Dermis blood vessel endothelial cell (primary cell): ENCODE measurements around the gene MROH7. TPM values are rescaled to one million over a fixed set of nuclear protein-coding genes. Genes with fewer than 3 reads are reported as not detected.

ENCODE experiments used
- DNase-seq: peaks from one replicate; pipeline ENCODE4 v3.0.0; 2010
- total RNA-seq: library from RNA; depleted of rRNA; stranded (reverse); fragments of >200 nt; gene quantifications from 2 replicates; pipeline ENCODE4 v1.2.3, GENCODE V29; 2014

The MROH7 gene
- total RNA-seq: 0.17 TPM in 1 of 2 replicates, not detected in the other

DNA sequence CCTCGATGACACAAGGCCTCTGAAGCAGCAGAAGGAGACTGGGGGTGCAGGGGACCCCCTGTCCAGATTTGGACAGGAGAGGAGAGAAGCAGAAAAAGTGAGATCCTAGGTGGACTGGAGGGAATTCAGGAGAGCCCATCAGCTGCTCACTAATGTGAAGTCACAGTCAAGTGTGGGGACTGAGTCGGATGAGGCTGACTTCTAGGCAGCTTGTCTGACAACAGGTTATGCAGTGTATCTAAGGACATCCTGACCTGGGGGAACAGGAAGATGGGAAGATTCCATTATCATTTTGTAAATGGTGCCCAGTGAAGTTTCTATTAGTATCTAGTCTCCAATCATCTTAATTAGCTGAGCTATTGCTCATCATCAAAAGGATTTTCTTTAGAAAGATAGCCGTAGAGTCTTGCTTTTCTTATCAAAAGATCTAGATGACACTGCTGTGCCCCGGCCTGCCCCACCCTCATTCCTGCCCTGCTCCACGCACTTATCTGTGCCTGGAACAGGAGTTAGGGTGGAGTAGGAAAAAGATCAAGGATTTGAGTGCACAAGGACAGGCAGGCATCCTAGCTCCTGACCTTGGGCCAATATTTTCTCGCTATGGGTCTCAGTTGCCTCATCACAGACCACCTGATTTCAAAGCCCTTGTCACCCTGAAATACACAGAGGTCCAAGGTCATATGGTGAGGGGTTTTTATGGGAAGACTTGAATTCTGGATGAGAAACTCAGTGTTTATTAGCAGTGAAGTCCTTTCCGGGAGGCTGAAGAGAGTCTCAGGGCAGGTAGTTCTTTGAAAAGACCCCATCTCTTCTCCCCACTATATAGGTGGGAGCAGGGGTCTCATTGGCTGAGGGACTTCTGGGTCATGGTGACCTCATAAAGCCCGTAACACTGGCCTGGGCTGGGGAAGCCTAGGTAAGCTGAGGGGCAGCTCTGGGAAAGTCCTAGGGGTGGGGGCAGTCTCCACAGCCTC is at the start of gene MROH7:
MROH7 (plus strand) TSS at position 924 of the 974 bp plus-strand sequence. CDS start 11,141 bp downstream, outside the sequence.
- DNase-seq: no peak

DNA sequence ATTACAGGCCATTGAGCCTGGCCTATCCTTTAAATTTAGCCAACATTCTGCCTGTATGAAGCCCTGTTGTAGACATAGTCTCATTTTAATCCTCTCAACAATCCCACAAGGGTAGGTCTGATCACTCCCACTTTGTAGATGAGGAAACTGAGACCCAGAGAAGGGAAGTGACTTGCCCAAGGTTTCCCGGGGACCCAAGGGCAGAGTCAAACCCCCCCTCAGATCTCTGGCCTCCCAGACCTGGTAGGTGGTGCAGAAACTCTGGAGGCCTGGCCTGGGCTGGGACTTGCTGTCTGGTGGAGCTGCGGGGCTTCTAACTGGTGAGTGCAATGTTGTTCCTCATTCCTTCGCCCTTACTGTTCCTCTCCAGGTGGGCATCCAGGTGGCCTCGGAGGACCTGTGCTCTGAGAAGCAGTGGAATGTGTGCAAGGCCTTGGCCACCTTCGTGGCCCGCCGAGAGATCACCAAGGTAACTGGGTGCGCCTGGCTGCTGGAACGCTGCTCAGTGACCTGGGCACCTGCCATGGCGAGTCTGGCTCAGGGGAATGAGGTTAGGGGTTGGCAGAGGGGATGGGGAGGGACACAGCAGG is 47.9 kb upstream of the MROH7 start:
- DNase-seq: no peak

DNA sequence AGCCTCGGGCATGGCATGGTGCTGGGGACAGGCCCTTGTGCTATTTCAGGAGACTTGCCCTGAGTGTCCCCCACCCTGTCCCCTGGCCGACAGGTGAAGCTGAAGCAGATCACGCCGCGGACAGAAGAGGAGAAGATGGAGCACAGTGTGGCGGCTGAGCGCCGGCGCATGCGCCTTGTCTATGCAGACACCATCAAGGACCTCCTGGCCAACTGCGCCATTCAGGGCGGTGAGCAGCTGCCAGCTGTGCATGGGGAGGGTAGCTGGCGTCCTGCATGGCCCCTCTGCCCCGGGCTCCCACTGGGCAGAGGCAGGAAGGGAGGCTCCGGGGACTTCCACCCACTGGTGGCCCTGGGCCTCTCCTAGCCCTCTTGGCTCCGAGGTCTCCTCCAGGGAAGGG is 47.1 kb upstream of the MROH7 start:
- DNase-seq: no peak

DNA sequence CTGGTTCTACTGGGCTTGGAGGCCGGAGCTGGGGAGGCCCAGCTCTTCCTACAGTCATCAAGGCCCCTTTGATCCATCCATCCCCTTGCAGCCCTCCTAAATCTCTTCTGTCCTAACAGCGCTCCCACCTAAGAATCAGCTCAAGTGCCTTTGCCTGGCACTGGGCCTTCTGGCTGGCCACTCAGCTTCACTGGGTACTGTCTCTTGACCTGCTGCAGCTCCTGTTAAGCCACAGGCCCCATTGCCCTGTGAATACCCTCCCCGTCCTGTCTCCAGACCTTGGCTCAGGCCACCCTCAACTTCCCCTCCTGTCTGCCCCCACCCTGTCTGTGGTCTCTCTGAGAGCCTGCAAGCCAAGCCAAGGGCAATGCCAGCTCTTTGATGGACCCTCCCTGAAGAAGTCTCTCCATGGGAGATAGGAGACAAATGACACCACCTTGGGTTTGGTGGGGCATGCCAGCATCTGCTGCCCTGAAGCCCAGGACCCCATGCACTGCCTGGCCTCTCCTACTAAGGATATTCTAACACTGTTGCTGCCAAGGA is 45.6 kb upstream of the MROH7 start:
- DNase-seq: no peak

DNA sequence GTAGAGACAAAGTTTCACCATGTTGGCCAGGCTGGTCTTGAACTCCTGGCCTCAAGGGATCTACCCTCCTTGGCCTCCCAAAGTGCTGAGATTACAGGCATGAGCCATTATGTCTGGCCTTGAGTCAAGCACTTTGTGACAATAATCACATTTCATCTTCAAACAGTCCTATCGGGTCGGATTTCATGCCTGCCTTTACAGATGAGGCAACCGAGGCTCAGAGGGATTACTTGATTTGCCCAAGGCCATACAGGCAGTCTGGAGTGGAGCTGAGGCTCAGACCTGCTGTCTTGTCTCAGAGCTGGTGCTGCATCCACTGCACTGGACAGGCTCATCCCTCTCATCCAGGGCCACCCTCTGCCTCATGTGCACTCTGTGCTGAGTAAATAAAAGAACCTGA is 44.8 kb upstream of the MROH7 start:
- DNase-seq: no peak

DNA sequence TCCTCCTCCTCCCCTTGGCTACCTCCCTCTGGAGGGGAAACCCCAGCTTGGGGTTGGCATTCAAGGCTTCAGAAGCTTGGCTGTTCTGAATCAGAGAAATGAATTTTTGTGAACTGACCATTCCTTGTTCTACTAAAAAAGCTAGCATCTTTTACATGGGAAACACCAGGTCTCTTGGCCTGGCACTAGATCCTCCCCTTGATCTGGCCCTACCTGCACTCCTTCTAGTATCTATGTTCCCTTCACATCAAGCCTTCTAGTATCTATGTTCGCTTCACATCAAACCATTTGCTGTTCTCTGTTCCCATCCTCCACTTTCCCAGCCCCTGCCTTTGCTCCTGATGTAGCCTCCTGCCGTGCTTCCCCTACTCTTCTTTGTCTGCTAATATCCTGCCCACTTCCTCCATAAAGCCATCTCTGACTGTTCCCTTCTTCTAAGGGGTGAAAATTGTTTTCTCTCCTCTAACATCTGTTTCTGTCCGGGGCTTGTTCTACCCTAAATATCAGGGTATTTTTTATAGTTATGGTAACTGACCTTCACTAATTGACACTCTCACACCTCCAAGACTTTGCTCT is 44.0 kb upstream of the MROH7 start:
- no peak for DNase-seq

DNA sequence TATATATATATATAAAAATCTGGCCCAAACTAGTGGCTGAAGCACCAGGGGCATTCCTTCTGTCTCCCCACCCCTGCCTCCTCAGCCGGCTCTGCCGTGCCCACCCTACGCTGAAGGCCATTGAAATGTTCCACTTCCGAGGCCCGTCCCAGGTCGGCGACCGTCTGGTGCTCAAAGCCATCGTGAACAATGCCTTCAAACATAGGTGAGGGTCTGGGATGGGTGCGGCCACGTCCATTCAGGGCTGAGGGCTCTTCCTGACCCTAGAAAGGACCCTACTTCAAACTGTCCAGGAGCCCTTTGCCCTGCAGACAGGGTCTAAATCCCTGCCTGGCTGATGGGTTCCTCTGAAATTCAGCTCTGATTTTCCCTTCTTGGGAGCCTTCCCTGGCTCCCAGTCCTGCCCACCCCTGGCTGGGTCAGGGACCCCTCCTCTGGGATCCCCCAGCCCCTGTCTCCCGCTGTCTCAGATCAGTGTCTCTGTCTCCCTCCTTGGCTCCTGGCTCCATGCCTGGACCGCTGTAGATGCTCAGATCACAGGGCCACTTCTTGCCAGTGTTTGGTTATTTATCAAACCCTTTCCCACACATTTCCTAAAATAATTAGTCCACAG is 42.3 kb upstream of the MROH7 start:
- DNase-seq: no peak

DNA sequence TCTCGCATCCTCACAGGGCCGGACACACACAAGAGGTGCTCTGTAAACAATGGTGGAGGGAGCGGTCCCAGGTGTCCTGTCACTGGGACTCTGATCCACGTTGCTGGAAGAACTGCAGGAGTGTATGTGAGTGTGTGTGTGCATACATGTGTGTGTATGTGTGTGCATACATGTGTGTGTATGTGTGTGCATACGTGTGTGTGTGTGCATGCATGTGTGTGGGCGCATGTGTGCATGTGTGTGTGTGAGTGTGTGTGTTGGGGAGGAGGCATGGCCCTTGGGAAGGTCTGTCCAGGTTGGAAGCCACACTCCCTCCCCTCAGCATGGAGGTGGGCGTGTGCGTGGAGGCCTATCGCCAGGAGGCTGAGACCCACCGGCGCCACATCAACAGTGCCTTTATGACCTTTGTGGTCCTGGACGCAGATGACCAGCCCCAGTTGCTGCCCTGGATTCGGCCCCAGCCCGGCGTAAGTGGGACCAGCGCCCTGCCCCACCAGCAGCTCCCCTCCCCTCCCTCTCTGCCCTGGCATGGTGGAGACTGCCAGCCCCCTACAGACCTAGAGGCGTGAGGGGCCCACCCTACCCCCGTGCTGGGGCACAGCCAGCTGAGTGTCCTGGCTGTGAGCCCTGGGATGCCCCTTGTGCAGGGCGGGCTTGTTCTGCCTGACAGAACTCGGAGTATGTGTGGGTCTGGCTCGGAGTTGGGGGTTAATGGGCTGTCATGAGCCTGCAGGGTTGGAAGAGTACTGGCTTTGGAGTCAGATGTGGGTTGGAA is 40.5 kb upstream of the MROH7 start:
- no peak for DNase-seq

DNA sequence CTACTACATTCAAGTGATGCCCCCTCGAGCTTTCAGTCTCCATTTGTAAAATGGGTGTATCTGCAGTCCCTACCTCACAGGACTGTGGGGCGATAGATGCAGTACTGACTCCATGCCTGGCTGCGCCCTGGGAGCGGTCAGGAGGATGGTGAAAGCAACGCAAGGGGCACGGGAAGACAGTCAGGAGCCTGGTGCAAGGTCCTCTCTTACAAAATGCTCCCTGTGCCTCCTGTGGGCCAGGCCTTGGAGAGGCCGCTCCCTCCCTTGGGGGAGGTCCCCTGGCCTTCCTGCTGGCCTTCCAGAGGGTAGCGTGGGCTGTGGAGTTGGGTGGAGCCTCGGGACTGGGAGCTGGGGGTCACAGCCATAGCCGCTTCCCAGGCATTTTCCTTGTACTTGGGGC is 39.9 kb upstream of the MROH7 start:
- DNase-seq: no peak

DNA sequence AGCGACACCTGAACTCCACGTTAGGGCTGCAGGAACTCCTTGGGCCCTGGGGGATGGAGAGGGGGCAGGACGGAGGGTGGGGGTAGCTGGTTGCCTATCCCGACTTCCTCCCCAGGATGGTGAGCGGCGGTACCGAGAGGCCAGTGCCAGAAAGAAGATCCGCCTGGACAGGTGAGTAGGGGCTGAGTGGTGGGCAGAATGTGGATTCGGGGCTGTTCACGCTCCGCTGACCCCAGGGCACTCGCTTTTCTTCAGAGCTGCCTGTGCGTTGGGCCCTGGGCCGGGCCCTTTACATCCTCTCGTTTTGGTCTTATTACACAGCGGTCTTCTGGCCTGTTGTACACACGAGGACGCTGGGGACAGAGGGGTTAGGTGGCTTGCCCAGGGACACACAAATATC is 39.0 kb upstream of the MROH7 start:
- no peak for DNase-seq

DNA sequence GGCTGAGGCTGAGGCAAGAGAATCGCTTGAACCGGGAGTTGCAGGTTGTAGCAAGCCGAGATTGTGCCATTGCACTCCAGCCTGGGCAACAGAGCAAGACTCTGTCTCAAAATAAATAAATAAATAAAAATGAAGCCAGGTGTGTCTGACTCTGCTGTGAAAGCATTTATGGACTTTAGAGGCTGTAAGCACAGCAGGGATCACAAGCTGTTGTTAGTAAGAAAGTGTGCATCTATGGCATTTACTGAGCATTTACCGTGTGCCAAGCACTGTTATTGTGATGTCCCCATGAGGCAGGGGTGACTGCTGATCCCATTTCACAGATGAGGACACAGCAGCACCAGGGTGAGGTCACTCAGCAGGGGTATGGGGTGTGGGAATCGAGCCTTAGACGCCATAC is 38.3 kb upstream of the MROH7 start:
- DNase-seq: no peak

DNA sequence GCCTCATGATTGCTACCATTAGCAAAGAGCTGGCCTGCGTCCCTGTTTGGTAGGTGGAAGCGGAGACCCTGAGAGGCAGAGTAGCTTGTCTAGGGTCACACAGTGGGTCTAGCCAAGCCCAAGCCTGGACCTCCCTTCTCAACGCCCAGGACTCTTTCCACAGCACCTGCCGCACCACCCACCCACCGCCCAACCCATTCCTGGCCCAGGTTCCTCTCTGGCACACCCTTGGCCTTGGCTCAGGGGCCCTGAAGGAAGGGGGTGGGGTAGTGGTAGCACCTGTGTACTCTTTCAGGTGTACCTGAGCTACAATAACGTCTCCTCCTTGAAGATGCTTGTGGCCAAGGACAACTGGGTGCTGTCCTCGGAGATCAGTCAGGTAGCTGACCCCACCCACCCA is 37.5 kb upstream of the MROH7 start:
- no peak for DNase-seq

DNA sequence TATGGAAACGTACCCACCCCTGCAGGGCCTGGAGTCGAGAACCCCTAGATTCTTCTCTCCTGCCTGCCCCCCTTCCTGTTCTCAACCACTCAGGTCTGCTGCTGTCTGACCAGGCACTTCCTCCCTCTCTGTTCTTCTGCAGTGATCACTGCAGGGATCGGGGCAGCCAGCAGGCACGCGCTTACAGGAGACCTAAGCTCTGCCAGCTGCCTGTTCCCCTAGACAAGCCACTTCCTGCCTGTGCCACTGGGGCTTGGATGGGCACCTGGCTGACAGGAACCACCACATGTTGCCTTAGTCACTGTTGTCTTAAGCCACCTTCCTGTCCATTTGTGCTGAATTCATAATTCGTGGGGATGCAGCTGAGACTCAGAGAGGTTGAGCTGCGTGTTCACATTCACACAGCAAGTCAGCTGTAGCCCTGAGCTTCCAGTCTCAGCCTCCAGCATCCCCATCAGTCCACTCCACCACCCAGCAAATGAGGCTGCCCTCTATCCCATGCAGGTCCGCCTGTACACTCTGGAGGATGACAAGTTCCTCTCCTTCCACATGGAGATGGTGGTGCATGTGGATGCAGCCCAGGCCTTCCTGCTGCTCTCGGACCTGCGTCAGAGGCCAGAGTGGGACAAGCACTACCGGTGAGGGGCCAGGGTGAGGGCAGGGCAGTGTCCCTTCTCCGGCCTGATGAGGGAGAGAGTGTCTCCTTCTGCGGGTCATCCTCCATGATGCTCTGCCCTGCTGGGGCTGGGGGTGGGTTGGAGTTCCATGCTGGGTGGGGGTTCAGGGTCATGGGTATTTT is 36.8 kb upstream of the MROH7 start:
- DNase-seq: peak; percentile 54

DNA sequence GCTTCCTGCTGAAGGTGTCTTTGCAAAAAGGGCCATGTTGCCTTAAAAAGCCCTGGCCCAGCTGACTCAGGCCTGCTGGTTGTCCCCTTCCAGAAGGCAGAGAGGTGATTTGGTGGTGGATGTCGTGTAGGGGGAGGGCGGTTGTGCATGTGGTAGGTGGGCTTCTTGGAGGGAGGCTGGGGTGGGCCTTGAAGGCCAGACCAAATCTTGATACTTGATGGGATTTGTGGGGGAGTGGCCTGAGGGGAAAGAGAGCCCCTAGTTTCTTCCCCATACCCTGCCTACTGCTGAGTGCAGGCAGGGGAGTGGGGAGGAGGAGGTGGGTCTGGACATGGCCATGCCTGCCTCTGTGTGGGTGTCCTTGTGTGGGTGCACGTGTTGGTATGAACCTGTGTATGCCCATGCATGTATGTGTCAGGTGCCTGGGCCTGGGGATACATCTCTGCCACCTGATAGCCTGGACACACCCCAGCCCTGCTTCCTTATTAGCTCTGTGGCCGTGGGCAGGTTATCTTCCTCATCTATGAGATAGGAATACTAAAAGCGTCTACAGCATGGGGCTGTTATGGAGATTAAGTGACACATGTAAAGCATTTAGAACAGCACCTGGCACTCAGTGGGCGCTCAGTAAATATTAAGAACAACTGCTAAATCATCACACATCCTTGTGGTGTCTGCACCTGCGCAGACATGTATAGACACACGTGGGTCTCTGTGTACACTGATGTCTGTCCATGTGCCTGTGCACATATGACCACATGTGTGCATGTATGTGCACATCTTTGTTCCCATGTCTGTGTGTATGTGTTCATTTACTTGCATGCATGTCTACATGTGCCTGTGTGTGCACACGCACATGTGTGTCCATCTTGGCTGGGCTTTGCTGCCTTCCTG is 35.2 kb upstream of the MROH7 start:
- DNase-seq: no peak

DNA sequence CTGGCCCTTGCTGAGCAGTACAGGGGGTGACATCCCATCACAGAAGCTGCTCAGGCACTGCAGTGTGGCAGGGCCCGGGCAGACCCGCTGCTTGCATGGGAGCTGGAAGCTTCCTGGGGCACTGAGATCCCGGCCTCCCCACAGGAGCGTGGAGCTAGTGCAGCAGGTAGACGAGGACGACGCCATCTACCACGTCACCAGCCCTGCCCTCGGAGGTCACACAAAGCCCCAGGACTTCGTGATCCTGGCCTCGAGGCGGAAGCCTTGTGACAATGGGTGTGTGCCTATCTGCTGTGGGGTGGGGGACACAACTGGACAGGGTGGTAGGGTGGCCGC is 34.6 kb upstream of the MROH7 start:
- no peak for DNase-seq

DNA sequence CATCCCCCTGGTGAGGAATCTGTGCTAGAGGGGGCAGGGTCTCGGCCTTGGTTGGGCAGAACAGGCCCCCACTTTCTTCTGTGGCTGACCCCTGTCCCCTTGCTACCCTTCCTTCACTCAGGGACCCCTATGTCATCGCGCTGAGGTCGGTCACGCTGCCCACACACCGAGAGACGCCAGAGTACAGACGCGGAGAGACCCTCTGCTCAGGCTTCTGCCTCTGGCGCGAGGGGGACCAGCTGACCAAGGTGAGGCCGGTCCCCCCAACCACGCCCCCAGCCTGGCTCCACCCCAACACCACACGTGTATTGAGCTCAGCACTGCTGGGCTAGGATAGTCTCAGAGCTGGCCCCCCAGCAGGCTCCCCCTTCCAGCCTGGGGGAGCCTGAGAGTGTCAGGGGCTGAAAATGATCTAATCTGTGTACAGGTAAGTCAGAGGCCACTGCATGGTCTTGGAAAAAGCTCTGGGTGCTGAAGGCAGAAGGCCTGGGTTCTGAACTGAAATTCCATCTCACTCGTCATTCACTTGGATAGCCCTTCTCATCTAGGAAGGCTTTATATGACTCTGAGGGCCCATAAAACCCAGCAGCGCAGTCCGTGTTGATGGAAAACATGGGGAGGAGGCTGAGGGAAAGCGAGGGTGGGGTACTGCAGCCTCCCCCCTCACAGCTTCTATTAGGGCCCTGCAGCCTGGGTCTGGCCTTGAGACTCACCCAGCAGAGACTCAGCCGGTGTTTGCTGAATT is 33.6 kb upstream of the MROH7 start:
- no peak for DNase-seq

DNA sequence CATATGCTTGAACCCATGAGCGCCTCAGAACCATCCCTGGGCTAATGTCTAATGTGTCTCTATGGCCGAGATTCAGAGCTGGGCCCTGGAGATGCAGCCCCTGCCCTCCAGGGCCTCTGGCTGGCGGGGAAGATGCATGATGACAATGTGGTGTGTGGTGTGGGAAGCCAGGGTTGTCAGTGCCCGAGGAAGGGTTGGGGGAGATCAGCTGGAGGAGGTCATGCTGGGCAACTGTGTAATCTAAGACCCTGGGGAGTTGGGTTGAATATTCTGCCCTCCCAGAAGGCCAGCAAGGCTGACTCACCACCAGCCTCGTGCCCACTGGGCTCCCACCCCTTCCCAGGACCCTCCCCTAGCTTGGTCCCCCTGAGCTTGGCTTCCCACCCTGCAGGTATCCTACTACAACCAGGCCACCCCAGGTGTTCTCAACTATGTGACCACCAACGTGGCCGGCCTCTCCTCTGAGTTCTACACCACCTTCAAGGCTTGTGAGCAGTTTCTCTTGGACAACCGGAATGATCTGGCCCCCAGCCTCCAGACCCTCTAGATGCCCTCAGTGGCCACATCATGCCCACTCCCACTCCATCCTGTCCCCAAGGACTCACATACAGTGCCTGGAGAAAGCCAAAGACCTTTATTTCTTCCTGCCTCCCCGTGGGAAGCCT is 32.9 kb upstream of the MROH7 start:
- no peak for DNase-seq

DNA sequence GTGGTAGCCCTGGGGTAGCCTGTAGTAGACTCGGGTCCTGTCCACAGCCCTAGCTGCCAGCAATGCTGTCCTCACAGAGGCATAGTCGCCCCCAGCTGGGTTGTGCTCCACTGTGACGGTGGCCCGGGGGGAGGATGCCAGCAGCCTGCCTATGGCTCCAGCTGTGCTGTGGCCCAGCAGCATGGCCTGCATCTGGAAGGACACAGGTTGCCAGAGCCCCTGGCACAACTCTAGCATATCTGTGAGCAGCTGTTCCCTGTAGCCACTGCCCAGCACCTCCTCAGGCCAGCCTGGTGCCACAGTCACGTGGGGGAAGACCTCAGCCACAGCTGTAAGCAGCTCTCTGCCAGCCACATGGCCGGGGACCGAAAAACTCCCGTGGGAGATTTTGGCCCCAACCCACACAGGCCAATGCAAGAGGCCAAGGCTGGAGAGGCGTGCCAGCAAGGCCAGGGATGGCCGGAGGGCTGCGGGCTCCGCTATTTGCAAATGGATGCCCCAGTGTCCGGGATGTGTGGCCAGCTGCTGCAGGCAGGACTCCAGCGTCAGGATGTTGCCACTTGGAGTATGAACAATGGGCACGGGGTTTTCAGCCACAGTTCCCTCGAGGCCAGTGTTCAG is 32.2 kb upstream of the MROH7 start:
- no peak for DNase-seq

DNA sequence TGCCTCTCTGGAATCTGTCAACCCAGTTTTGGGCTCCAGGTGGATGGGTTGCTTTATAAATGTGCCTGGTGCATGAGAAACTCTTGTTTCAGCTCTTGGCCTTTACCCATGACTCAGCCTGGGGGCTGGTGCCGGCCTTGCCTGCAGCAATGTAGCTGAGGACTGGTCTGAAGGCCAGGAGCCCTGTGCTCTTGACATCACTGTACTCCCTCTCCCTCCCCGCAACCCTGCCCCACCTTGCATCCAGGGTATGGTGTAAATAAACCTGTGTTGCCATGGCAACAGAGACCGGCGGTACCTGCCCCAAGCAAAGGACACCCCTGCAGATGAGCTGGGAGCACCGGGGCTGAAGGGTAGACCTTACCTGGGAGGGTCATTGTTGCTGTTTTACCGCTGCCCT is 31.5 kb upstream of the MROH7 start:
- DNase-seq: no peak
